DOHH2 (cell line): ENCODE results near the gene HARS1.
A peak's percentile ranks its signal among the peaks of the same experiment; 100 is the strongest.
"Not testable (repeated sequence)": the region's sequence is repeated elsewhere in the genome, so short reads cannot be mapped to it uniquely, and the experiment has no call there.

Experiments
- H3F3A ChIP-seq: fragments of 200-600 bp; sonication (generic), shearing (Covaris generic); 2 replicates; pipeline ENCODE4 v1.6.0; 2016; ENCODE audit warnings: antibody characterized with exemption, mild to moderate bottlenecking; ENCODE audit not compliant: control insufficient read depth, insufficient read depth
- H3K27ac ChIP-seq: fragments of 200-600 bp; sonication (generic); 2 replicates; pipeline ENCODE4 v1.5.1; 2014; ENCODE audit warnings: low read depth, mild to moderate bottlenecking, low read length, moderate library complexity
- H3K27me3 ChIP-seq: fragments of 200-600 bp; sonication (generic); 2 replicates; pipeline ENCODE4 v1.6.1; 2014; ENCODE audit warnings: mild to moderate bottlenecking, low read length, mixed read lengths; ENCODE audit not compliant: control insufficient read depth
- H3K36me3 ChIP-seq: fragments of 200-600 bp; sonication (generic); 2 replicates; pipeline ENCODE4 v1.6.1; 2014; ENCODE audit warnings: mild to moderate bottlenecking, low read length, moderate library complexity, mixed read lengths; ENCODE audit not compliant: control insufficient read depth
- H3K4me1 ChIP-seq: fragments of 200-600 bp; sonication (generic); 2 replicates; pipeline ENCODE4 v1.6.1; 2014; ENCODE audit warnings: mild to moderate bottlenecking, low read length, mixed read lengths; ENCODE audit not compliant: control insufficient read depth
- H3K4me2 ChIP-seq: fragments of 200-600 bp; sonication (generic); 2 replicates; pipeline ENCODE4 v1.6.0; 2014; ENCODE audit warnings: mild to moderate bottlenecking, low read length, moderate library complexity
- H3K4me3 ChIP-seq: fragments of 200-600 bp; sonication (generic); 2 replicates; pipeline ENCODE4 v1.5.1; 2014; ENCODE audit warnings: mild to moderate bottlenecking, low read length, mixed read lengths
- H3K79me2 ChIP-seq: fragments of 200-600 bp; sonication (generic); 2 replicates; pipeline ENCODE4 v1.6.1; 2014; ENCODE audit warnings: mild to moderate bottlenecking, low read length, mixed read lengths; ENCODE audit not compliant: control insufficient read depth
- H3K9me2 ChIP-seq: fragments of 200-600 bp; sonication (generic); replicated peaks from 2 replicates; pipeline ENCODE4 v1.6.1; 2014; ENCODE audit warnings: mild to moderate bottlenecking, low read length, mixed read lengths; ENCODE audit not compliant: control insufficient read depth
- H3K9me3 ChIP-seq: fragments of 200-600 bp; sonication (generic); 2 replicates; pipeline ENCODE4 v1.6.1; 2014; ENCODE audit warnings: antibody characterized with exemption, low read length, mixed read lengths; ENCODE audit not compliant: control insufficient read depth, insufficient read depth
- H4K20me1 ChIP-seq: fragments of 200-600 bp; sonication (generic); 2 replicates; pipeline ENCODE4 v1.6.0; 2014; ENCODE audit warnings: low read depth, mild to moderate bottlenecking, antibody characterized with exemption, low read length, moderate library complexity; ENCODE audit not compliant: control insufficient read depth, insufficient read depth
- CTCF ChIP-seq: fragments of 200-600 bp; sonication (generic); IDR thresholded peaks from one replicate; pipeline ENCODE4 v1.5.1; 2014; ENCODE audit warnings: antibody characterized with exemption, mild to moderate bottlenecking, low read depth, low read length; ENCODE audit not compliant: poor library complexity, severe bottlenecking
- EZH2phosphoT487 ChIP-seq: fragments of 200-600 bp; sonication (generic); IDR thresholded peaks from 2 replicates; pipeline ENCODE4 v1.6.1; 2017; ENCODE audit warnings: borderline replicate concordance, mild to moderate bottlenecking, antibody characterized with exemption, low read length, moderate library complexity, mixed read lengths

Gene HARS1

GRCh38 chr5:140710899-140711552 lies 19.9 kb upstream of the HARS1 start:
- no peaks in the 10 kb centered on the region for H3K9me2 ChIP-seq
- TF ChIP-seq CTCF: no peak
- no peak for TF ChIP-seq EZH2phosphoT487
- peak overlapping the region; percentile 43 for H3K4me3 ChIP-seq
- H4K20me1 ChIP-seq: no peaks in the 10 kb centered on the region
- H3K36me3 ChIP-seq: peaks cover 13% of the 10 kb centered on the region
- peak overlapping the region; percentile 44 for H3K4me2 ChIP-seq
- no peak overlapping the region for H3K27ac ChIP-seq
- peaks cover 11% of the 10 kb centered on the region for H3K4me1 ChIP-seq
- H3K27me3 ChIP-seq: peaks cover 12% of the 10 kb centered on the region
- H3K9me3 ChIP-seq: no peaks in the 10 kb centered on the region
- 0 out of 2 replicates have a peak, but pooled peaks cover 7% of the 10 kb centered on the region for H3F3A ChIP-seq
- no peaks in the 10 kb centered on the region for H3K79me2 ChIP-seq

GRCh38 chr5:140708787-140709186 lies 17.6 kb upstream of the HARS1 start:
- H3K79me2 ChIP-seq, H4K20me1 ChIP-seq, H3K4me2 ChIP-seq, H3K27ac ChIP-seq, H3F3A ChIP-seq, H3K4me3 ChIP-seq, H3K9me3 ChIP-seq, H3K9me2 ChIP-seq: not testable (repeated sequence)
- Histone ChIP-seq H3K4me1 (peaks cover 11% of the 10 kb centered on the region), H3K36me3 (peaks cover 34% of the 10 kb centered on the region), H3K27me3 (peaks cover 12% of the 10 kb centered on the region)

- H3K9me3 ChIP-seq: no peaks in the 10 kb centered on the region
- no peak overlapping the region for H3K4me2 ChIP-seq
- H3K4me1 ChIP-seq: peaks cover 11% of the 10 kb centered on the region
- H3K36me3 ChIP-seq: peaks cover 42% of the 10 kb centered on the region
- H4K20me1 ChIP-seq: no peaks in the 10 kb centered on the region
- no peak overlapping the region for H3K4me3 ChIP-seq
- TF ChIP-seq CTCF (no peak), EZH2phosphoT487 (no peak)
- H3K27me3 ChIP-seq: peaks cover 12% of the 10 kb centered on the region
- 0 out of 2 replicates have a peak, but pooled peaks cover 7% of the 10 kb centered on the region for H3F3A ChIP-seq
- H3K27ac ChIP-seq: no peak overlapping the region
- H3K79me2 ChIP-seq: no peaks in the 10 kb centered on the region
- no peaks in the 10 kb centered on the region for H3K9me2 ChIP-seq
Observed at GRCh38 chr5:140707812-140708211, 16.6 kb upstream of the HARS1 start.

- Histone ChIP-seq H3K27ac (no peak within 1 kb of the TSS), H3K36me3 (peaks cover 94% of the 10 kb centered on the region), H3K4me3 (peak within 1 kb of the TSS; percentile 88), H3K9me2 (no peaks in the 10 kb centered on the region), H3K4me1 (peaks cover 14% of the 10 kb centered on the region), H3F3A (no peaks in the 10 kb centered on the region; the same call in 1 of the 2 replicates), H3K4me2 (peak within 1 kb of the TSS; percentile 64), H3K9me3 (no peaks in the 10 kb centered on the region), H3K79me2 (peaks cover 21% of the 10 kb centered on the region), H3K27me3 (no peaks in the 10 kb centered on the region), H4K20me1 (0 out of 2 replicates have a peak, but pooled peaks cover 5% of the 10 kb centered on the region)
- TF ChIP-seq CTCF: no peak
Observed at GRCh38 chr5:140700177-140701144, 9.3 kb upstream of the HARS1 start, which contains the start of gene ZMAT2. Gene ZMAT2 (plus strand): TSS chr5:140700447. CDS start chr5:140700461, 14 bp downstream.
